ENCODE measurements around the gene IRF3.
"Not testable (repeated sequence)": the region's sequence is repeated elsewhere in the genome, so short reads cannot be mapped to it uniquely, and the experiment has no call there.

GRCh38 chr19:49617860-49618259 is 47.8 kb downstream of the IRF3 start:
- TF ChIP-seq POLR2A, CTCF, EP300, POLR2AphosphoS5 (IDR thresholded peaks at IDR 0.05): not testable (repeated sequence)
